Adrenal gland (tissue), 5 donors: ENCODE results near the gene SIMC1.
"Not testable (repeated sequence)": the region's sequence is repeated elsewhere in the genome, so short reads cannot be mapped to it uniquely, and the experiment has no call there.

Experiments
- CTCF ChIP-seq, 6 experiments: fragments of 450-650 bp in 4 of 6; fragments of 200-600 bp in 2 of 6; sonication (generic) in 1 of 6; IDR thresholded peaks; 1 replicate in 5 of 6; 2 replicates in 1 of 6; pipeline versions ENCODE4 v1.5.1 to v1.8.0; 2016 to 2021; ENCODE audit warnings: antibody characterized with exemption in 6 of 6, mild to moderate bottlenecking in 2 of 6, moderate library complexity in 1 of 6
- POLR2A ChIP-seq, 2 donors: fragments of 450-650 bp; IDR thresholded peaks; one replicate each; pipeline ENCODE4 v1.6.1; 2017; ENCODE audit warnings: antibody characterized with exemption in 2 of 2, mild to moderate bottlenecking in 2 of 2, moderate library complexity in 1 of 2
- donor health status: DM: no; HTN: no; CAD: no.

- TF ChIP-seq CTCF, POLR2A (IDR thresholded peaks at IDR 0.05): not testable (repeated sequence)
Observed at GRCh38 chr5:176289018-176289417, 50.8 kb downstream of the SIMC1 start.
